Activated T-cell treated with anti-CD3 and anti-CD28 coated beads for 48 hours (primary cell): ENCODE results near the gene CLBA1.
"Not testable (repeated sequence)": the region's sequence is repeated elsewhere in the genome, so short reads cannot be mapped to it uniquely, and the experiment has no call there.

Experiments used
- DNase-seq: peaks from one replicate; pipeline ENCODE4 v3.0.0-alpha.2; 2020; ENCODE audit warnings: low read depth

Gene CLBA1

GRCh38 chr14:104985675-104986486 is at the start of gene CLBA1:
Gene CLBA1 (plus strand): TSS chr14:104985788. CDS start chr14:104986432, 644 bp downstream.
- peak; percentile 90 for DNase-seq

GRCh38 chr14:104935955-104936354 is 49.6 kb upstream of the CLBA1 start:
- no peak for DNase-seq

- DNase-seq = no peak
Measured at GRCh38 chr14:104936361-104937155, 49.0 kb upstream of the CLBA1 start.

GRCh38 chr14:104937161-104937560 is 48.4 kb upstream of the CLBA1 start:
- no peak for DNase-seq

DNA sequence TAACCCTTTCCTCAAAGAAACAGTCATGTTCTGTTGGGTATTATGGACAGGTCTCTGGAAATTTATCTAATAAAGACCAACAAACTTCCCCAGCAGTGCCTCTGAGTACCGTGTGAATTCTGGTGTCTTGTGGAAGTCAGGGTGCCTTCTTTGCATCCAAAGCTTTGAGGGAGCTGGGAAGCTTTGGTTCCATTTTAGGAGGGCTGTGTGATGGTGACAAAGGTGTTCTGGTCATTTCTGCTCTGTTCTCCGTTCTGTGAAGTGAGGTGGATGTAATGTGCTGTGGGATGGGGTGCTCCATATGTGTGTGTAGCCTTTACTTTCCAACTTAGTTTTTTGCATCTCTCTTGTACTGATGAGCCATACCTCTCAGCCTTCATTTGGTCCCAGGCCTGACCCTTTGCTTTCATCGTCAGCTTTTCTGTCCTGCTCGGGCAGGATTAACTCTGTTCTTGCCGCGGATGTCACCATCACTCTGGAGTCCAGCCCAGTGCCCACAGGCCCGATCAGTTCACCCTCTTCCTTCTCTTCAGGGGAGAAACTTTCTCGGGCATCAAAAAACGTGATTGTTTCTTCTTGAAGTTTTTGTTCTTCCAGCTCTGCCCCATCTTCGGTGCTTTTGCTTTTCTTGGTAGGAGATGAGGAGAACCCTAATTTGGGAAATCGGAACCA is 47.8 kb upstream of the CLBA1 start:
- no peak for DNase-seq

DNA sequence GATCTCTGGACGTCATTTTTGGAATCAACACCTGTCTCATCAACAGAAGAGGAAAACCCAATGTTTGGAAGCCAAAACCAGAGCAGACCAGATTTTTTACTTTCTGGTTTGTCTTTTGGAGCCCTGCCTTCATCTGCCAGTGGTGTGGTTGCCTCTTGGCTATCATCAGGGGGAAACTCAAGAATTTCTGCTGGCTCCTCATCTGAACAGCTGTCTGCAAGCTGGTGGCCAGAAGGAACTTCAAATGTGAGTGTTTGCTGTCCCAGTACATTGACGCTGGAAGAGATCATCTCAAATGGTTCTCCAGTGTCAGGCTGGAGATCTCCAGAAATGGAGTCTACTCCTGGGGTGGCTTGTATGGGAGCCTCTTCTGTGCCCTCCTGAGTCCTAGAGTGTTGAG is 47.2 kb upstream of the CLBA1 start:
- DNase-seq = no peak

- DNase-seq = no peak
Measured at GRCh38 chr14:104938960-104939359, 46.6 kb upstream of the CLBA1 start.

GRCh38 chr14:104939666-104940410 is 45.8 kb upstream of the CLBA1 start:
- DNase-seq = no peak

- DNase-seq = no peak
Measured at GRCh38 chr14:104940526-104941150, 45.0 kb upstream of the CLBA1 start.

- DNase-seq = no peak
Measured at GRCh38 chr14:104941508-104942365, 43.9 kb upstream of the CLBA1 start.

DNA sequence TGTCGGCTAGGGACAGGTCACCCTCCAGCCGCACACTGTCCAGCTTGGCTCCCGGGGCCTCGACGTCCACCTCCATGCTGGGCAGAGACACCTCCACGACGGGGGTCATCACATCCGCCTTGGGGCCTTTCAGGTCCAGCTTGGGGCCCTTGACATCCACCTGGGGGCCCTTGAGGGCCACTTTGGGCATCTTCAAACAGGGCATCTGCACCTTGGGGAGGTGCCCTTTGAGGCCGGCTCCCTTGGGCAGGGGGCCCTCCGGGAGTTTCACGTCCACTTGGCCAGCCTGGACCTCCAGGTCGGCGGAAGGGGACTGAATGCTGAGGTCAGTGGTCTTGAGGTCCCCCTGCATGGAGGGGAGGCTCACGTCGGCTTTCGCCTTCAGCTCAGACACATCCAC is 43.0 kb upstream of the CLBA1 start:
- DNase-seq = no peak

DNA sequence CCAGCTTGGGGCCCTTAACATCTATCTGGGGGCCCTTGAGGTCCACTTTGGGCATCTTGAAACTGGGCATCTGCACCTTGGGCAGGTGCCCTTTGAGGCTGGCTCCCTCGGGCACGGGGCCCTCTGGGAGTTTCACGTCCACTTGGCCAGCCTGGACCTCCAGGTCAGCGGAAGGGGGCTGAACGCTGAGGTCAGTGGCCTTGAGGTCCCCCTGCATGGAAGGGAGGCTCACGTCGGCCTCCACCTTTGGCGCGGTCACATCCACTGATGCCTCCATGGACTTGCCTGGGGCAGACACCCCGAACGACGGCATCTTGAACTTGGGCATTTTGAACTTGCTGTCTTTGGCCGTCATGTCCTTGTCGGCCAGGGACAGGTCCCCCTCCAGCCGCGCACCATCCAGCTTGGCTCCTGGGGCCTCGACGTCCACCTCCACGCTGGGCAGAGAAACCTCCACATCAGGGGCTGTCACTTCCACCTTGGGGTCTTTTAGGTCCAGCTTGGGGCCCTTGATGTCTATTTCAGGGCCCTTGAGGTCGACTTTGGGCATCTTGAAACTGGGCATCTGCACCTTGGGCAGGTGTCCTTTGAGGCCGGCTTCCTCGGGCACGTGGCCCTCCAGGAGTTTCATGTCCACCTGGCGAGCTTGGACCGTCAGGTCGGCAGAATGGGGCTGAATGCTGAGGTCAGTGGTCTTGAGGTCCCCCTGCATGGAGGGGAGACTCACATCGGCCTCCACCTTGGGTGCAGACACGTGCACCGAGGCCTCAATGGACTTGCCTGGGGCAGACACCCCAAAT is 42.2 kb upstream of the CLBA1 start:
- not testable (repeated sequence) for DNase-seq

DNA sequence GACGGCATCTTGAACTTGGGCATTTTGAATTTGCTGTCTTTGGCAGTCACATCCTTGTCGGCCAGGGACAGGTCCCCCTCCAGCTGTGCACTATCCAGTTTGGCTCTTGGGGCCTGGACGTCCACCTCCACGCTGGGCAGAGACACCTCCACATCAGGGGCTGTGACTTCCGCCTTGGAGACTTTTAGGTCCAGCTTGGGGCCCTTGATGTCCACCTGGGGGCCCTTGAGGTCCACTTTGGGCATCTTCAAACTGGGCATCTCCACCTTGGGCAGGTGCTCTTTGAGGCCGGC is 41.6 kb upstream of the CLBA1 start:
- DNase-seq = not testable (repeated sequence)

- DNase-seq = not testable (repeated sequence)
Measured at GRCh38 chr14:104944436-104945205, 41.0 kb upstream of the CLBA1 start.

DNA sequence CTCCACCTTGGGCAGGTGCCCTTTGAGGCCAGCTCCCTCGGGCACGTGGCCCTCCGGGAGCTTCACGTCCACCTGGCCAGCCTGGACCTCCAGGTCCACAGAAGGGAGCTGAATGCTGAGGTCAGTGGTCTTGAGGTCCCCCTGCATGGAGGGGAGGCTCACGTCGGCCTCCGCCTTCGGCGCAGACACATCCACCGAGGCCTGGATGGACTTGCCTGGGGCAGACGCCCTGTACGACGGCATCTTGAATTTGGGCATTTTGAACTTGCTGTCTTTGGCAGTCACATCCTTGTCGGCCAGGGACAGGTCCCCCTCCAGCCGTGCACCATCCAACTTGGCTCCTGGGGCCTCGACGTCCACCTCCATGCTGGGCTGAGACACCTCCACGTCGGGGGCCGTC is 40.3 kb upstream of the CLBA1 start:
- not testable (repeated sequence) for DNase-seq

DNA sequence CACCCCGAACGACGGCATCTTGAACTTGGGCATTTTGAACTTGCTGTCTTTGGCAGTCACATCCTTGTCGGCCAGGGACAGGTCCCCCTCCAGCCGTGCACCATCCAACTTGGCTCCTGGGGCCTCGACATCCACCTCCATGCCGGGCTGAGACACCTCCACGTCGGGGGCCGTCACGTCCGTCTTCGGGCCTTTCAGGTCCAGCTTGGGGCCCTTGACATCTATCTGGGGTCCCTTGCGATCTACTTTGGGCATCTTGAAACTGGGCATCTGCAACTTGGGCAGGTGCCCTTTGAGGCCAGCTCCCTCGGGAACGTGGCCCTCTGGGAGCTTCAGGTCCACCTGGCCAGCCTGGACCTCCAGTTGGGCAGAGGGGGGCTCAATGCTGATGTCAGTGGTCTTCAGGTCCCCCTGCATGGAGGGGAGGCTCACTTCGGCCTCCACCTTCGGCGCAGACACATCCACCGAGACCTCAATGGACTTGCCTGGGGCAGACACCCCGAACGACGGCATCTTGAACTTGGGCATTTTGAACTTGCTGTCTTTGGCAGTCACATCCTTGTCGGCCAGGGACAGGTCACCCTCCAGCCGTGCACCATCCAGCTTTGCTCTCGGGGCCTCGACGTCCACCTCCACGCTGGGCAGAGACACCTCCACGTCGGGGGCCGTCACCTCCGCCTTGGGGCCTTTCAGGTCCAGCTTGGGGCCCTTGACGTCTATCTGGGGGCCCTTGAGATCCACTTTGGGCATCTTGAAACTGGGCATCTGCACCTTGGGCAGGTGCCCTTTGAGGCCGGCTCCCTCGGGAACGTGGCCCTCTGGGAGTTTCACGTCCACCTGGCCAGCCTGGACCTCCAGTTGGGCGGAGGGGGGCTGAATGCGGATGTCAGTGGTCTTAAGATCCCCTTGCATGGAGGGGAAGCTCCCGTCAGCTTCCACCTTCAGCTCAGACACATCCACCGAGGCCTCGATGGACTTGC is 39.3 kb upstream of the CLBA1 start:
- not testable (repeated sequence) for DNase-seq

GRCh38 chr14:104947201-104947600 is 38.4 kb upstream of the CLBA1 start:
- not testable (repeated sequence) for DNase-seq
